SJSA1 (cell line): Measurements from ENCODE around the gene TBC1D2. TPM values are rescaled to one million over a fixed set of nuclear protein-coding genes. Genes with fewer than 3 reads are reported as not detected.

Experiments
- DNase-seq, 2 experiments: peaks; one replicate each; pipeline ENCODE4 v3.0.0-alpha.2; 2015 to 2020; ENCODE audit warnings: low spot score in 2 of 2, low read depth in 1 of 2
- H3K27ac ChIP-seq: fragments of 250-450 bp; sonication (Bioruptor Pico); 2 replicates; pipeline ENCODE4 v1.5.1; 2020; ENCODE audit warnings: mild to moderate bottlenecking, moderate library complexity
- H3K27me3 ChIP-seq: fragments of 250-450 bp; sonication (Bioruptor Pico); replicated peaks from 2 replicates; pipeline ENCODE4 v1.5.1; 2020; ENCODE audit warnings: mild to moderate bottlenecking, moderate library complexity
- H3K36me3 ChIP-seq: fragments of 250-450 bp; sonication (Bioruptor Pico); 2 replicates; pipeline ENCODE4 v1.5.1; 2020; ENCODE audit warnings: mild to moderate bottlenecking
- H3K4me1 ChIP-seq: fragments of 250-450 bp; sonication (Bioruptor Pico); replicated peaks from 2 replicates; pipeline ENCODE4 v1.6.1; 2021; ENCODE audit warnings: mild to moderate bottlenecking
- H3K4me3 ChIP-seq: fragments of 250-450 bp; sonication (Bioruptor Pico); 2 replicates; pipeline ENCODE4 v1.5.1; 2020; ENCODE audit warnings: mild to moderate bottlenecking
- H3K9me3 ChIP-seq: fragments of 250-450 bp; sonication (Bioruptor Pico); replicated peaks from 2 replicates; pipeline ENCODE4 v1.5.1; 2020; ENCODE audit warnings: mild to moderate bottlenecking
- total RNA-seq: library from RNA; depleted of rRNA; stranded (reverse); fragments of >200 nt; shearing (Covaris generic); gene quantifications from 2 replicates; pipeline ENCODE4 v1.2.3, GENCODE V29; 2014

Gene TBC1D2
- total RNA-seq, 1 experiment from 2014 or later, result 4.4 TPM

DNA sequence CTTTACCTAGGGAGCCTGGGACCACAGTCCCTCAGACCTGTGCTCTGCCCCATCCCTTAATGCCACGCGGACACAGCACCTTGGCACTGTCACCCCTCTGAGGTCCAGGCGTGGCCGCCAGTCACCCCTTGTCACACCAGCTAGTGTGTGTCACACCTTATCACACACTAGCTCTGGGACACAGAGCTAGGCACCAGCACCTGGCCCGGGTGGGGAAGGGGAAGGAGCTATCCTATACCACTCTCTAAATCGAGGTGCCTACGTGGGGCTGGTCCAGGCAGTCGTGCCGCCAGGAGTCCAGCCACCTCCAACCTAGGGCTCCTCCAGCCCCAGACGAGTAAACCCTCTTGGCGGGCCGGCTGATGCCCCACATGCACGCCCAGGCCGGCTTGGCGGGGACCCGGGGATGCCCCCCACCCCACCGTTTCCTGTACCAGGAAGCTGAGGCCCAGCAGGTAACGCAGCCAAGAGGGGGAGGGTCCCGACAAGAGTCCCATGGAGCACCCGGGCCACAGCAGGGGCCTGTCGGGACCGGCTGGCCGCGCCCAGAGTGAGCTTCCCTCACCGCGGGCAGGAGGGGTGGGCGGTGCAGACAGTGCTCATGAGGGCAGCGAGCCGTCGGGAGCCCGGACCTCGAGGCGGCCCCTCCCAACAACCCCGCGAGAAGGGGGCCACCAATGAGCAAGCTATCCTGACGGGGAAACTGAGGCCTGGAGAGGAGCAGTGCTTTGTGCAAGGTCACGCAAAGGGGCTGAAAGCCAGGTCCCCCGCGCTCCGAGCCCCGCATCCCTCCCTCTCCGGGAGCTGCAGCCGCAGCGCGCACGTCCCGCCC, 63.6 kb downstream of the TBC1D2 start:
- Histone ChIP-seq H3K9me3 (no peaks in the 10 kb centered on the region), H3K27ac (no peak overlapping the region), H3K36me3 (no peaks in the 10 kb centered on the region), H3K4me3 (peak overlapping the region; percentile 57), H3K4me1 (peaks cover 9% of the 10 kb centered on the region), H3K27me3 (no peaks in the 10 kb centered on the region; the same call in 1 of the 2 replicates)
- DNase-seq, result no peak

DNA sequence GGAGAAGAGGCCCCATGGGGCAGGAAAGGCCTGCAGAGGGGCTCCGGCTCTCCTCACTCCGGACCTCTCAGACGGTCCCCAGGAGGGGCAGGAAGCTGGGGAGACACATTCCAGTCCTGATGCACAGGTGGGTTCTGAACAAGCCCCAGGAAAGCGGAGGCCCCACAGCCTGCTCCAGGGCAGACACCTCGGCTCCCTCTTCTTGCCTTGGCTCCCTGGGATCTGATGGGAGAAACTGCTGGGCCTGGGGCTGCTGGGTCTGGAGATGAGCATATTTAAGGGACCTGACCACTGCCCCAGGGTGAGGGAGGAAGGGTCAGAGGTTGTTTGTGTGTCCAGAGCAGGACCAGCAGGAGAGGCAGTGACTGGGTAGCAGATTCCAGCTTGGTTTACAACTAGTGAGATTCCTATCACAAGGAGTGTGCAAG, 64.3 kb downstream of the TBC1D2 start:
- Histone ChIP-seq H3K36me3 (no peaks in the 10 kb centered on the region), H3K4me1 (peaks cover 9% of the 10 kb centered on the region), H3K27ac (no peak overlapping the region), H3K27me3 (no peaks in the 10 kb centered on the region; the same call in 1 of the 2 replicates), H3K9me3 (no peaks in the 10 kb centered on the region), H3K4me3 (no peak overlapping the region)
- no peak for DNase-seq

DNA sequence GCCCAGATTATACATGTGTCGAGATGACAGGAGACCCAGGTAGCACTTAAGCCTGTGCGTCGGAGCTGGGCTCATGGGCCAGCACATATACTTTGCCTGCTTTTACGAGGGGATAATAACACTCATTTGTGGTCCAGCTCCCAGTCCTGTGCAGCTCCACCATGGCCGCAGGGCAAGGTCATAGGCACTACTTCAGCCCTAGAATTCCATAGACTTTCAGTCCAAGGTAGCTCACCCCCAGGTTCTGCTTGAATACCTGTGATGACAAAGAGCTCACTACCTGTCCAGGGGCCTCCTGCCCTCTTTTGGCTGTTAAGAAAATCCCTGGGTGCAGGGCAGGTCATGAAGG, 64.7 kb downstream of the TBC1D2 start:
- Histone ChIP-seq H3K27ac (no peak overlapping the region), H3K9me3 (no peaks in the 10 kb centered on the region), H3K36me3 (no peaks in the 10 kb centered on the region), H3K4me3 (no peak overlapping the region), H3K4me1 (peaks cover 9% of the 10 kb centered on the region), H3K27me3 (no peaks in the 10 kb centered on the region; the same call in 1 of the 2 replicates)
- DNase-seq, result no peak

DNA sequence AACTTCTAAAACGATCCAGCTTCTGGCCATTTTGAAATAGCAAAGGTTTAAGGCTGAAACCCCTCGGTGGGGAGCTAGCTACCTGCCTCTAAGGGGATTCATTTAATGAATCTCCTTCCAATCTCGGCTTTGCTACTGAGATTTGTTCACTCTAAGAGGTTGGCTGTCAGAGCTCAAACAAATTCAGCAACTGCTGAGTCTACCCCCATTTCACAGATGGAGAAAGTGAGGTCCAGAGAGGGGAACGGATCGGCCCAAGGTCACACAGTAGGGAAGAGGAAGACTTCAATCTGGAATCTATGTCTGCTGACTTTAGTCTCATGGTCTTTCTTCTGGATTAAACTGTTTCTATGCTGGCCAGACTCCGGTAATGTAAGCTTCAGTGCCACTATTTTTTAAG, 66.0 kb downstream of the TBC1D2 start:
- DNase-seq, result no peak
- no peaks in the 10 kb centered on the region for H3K36me3 ChIP-seq
- H3K27ac ChIP-seq, result no peak overlapping the region
- H3K4me3 ChIP-seq, result no peak overlapping the region
- H3K4me1 ChIP-seq, result peaks cover 9% of the 10 kb centered on the region
- H3K27me3 ChIP-seq, result no peaks in the 10 kb centered on the region; the same call in 1 of the 2 replicates
- no peaks in the 10 kb centered on the region for H3K9me3 ChIP-seq

DNA sequence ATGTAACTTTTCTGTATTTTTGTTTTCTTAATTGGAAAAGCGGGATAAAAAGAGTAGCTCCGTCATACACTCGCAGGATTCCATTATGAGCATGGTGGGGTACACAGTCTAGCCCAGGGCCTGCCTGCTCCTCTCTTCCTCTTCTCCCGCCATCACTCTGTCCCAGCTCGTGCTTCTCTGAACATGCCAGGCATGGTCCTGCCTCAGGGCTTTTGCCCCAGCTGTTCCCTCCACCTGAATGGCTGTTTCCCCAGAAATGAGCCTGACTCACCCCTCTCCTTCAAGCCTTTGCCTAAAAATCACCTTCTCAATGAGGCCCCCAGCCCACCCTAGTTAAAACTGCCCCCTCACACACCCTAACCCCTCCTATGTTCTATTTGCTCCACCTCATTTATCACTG, 67.5 kb downstream of the TBC1D2 start:
- no peak overlapping the region for H3K4me3 ChIP-seq
- H3K27ac ChIP-seq, result no peak overlapping the region
- no peaks in the 10 kb centered on the region for H3K9me3 ChIP-seq
- peaks cover 5% of the 10 kb centered on the region for H3K4me1 ChIP-seq
- H3K36me3 ChIP-seq, result no peaks in the 10 kb centered on the region
- DNase-seq, result no peak
- H3K27me3 ChIP-seq, result no peaks in the 10 kb centered on the region; the same call in 1 of the 2 replicates

DNA sequence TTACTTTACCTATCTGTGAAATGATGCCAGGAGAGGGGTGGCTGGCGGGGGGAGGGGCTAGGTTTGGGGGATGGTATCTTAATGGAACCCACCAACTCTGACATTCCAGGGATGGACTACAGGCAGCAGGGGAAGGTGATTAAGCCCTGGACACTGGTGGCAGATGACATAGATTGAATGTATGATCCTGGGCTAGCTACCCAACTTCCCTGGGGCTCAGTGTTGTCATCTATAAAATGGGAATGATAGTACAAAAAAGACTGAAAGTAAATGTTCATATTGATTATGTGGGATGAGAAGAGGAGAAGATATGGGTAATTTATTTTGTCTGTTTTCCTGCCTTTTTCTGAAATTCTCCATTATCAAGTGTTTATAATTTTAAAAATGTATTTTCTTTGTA, 69.2 kb downstream of the TBC1D2 start:
- H3K27ac ChIP-seq, result no peak overlapping the region
- no peaks in the 10 kb centered on the region for H3K36me3 ChIP-seq
- H3K9me3 ChIP-seq, result no peaks in the 10 kb centered on the region
- no peaks in the 10 kb centered on the region for H3K4me1 ChIP-seq
- DNase-seq, result no peak
- no peaks in the 10 kb centered on the region for H3K27me3 ChIP-seq
- H3K4me3 ChIP-seq, result no peak overlapping the region

DNA sequence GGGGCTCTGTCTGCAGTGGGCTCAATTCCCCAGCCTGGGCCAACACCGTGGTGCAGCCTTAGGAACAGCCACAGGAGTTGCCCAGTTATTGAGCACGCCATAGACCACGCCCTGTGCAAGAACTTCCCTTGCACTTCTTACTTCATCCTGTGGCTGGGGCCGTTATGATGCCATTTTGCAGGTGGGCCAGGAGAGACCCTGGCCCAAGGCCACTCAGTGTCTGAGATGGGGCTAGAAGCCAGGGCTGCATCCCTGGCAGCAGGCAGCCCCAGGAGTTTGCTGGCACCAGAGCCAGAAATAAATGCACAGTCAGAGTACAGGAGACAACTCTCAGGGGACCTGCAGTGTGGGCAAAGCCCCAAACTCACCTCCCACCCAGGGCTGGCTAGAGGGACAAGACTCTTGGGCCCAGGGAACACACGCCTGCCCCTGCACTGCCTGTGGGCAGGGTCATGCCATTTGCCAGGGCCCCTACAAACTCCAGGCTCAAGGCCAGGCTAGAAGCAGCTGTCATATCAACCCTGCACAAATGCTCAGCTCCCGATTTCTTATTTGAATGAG, 69.8 kb downstream of the TBC1D2 start:
- no peak for DNase-seq
- H3K27ac ChIP-seq, result no peak overlapping the region
- H3K27me3 ChIP-seq, result no peaks in the 10 kb centered on the region
- H3K36me3 ChIP-seq, result no peaks in the 10 kb centered on the region
- H3K4me1 ChIP-seq, result no peaks in the 10 kb centered on the region
- H3K4me3 ChIP-seq, result no peak overlapping the region
- H3K9me3 ChIP-seq, result no peaks in the 10 kb centered on the region

DNA sequence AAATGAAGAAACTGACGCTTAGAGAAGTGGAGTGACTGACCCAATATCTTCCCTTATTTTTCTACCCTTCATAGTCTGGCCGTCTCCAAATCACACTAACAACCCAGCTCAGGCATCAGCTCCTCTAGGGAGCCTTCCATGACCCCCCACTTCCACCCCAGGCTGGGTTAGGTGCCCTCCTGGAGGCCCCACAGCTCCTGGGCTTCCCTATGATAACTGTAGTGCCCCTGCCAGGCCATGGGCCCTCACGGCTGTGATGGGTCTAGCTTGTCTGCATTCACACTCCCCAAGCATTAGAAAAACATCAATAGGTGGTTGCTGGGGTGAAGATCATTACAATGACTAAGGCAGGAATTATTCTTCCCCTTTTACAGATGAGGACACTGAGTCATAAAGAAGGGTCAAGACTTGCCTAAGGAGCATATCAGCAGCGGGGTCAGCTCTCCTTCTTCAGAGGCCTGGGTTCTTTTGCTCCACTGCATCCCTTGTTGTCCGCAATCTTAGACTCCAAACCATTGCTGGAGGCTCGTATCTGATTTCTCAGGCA, 70.4 kb downstream of the TBC1D2 start:
- Histone ChIP-seq H3K27ac (no peak overlapping the region), H3K4me3 (no peak overlapping the region), H3K36me3 (no peaks in the 10 kb centered on the region), H3K4me1 (no peaks in the 10 kb centered on the region), H3K9me3 (no peaks in the 10 kb centered on the region), H3K27me3 (no peaks in the 10 kb centered on the region)
- no peak for DNase-seq

DNA sequence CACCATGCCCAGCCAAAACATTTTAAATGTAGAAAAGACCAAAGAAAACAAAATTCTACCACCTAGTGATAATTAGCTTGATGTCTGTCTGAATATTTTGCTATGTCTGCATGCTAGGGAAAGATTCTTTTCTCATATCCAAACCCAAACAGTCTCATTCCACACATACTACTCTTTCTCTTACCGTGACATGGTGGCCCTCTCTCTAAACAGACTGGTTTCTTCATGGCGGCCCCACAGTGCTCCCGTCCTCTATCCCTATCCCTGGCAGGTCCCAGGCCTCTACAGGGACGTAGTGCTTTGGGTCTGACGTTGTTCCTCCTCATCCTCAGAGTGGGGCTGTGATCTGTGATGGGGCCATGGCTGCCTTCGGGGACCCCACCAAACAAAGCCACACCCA, 71.1 kb downstream of the TBC1D2 start:
- H3K4me3 ChIP-seq, result no peak overlapping the region
- H3K9me3 ChIP-seq, result no peaks in the 10 kb centered on the region
- no peaks in the 10 kb centered on the region for H3K4me1 ChIP-seq
- H3K27me3 ChIP-seq, result no peaks in the 10 kb centered on the region
- no peaks in the 10 kb centered on the region for H3K36me3 ChIP-seq
- no peak overlapping the region for H3K27ac ChIP-seq
- no peak for DNase-seq

DNA sequence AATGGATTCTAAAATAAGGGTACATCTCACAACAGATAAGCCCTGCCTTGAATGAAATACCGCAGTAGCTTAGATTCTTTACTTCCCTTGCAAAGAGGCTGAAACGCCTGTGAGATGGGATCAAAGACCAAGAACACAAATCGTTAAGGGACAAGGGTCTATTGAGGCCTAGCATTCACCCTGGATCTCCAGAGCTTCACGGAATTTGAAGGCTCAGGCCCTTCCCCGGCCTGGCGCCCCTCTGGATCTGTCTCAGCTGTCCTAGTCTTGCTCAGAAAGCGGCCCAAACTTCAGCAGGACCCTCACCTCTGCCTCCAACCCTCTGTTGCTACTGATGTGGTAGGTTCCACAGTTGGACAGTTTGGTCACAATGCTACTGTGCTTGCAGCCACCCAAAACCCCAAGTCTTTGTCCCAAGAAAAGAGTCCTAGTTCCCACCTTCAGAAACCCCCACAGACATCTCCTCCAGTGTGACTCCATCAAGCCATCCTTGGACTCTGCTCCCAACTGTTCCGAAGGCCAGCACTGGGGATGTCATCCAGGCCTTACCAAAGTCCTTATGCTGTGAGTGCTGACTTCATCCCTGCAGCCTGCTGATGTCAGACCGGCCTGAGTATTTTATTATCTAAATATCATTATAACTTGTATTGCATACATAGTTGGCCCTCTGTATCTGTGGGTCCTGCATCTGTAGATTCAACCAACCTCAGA, 72.4 kb downstream of the TBC1D2 start:
- Histone ChIP-seq H3K27me3 (no peaks in the 10 kb centered on the region), H3K36me3 (no peaks in the 10 kb centered on the region), H3K9me3 (no peaks in the 10 kb centered on the region), H3K4me3 (no peak overlapping the region), H3K4me1 (no peaks in the 10 kb centered on the region), H3K27ac (no peak overlapping the region)
- no peak for DNase-seq

DNA sequence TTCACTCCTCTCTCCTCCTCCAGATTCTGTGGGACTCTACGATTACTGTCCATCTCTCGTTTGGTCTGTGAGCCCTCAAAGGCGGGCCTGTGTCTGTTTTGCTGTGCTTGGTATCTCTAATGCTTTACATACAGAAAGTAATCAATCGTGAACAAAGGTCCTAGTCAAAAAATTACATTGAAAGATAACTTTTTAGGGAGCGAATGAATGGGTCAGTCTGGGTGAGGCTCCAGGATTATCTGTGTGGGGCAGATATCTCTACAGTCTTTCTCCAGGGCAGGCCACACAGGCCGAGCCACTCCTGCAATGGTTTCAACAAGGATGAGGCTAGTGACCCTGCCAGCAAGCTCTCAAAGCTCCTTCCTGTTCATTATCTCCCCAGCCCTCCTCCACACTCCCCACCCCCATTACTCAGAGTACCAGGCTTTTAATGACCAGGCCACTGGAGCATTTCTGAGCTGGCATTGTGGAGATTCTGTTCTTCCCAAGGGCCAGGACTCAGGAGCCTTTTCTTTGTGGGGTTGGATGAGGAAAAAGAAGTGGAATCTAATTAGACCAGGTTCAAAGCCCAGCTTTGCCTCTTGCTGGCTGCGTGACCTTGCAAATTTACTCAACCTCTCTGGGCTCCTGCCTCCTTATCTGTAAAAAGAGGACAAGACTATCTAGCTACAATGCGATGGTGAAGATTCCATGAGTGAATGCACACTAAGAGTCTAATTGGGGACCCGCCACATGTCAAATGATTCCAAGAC, 73.2 kb downstream of the TBC1D2 start:
- H3K4me1 ChIP-seq, result no peaks in the 10 kb centered on the region
- DNase-seq, result no peak
- H3K4me3 ChIP-seq, result no peak overlapping the region
- H3K27ac ChIP-seq, result no peak overlapping the region
- no peaks in the 10 kb centered on the region for H3K9me3 ChIP-seq
- no peaks in the 10 kb centered on the region for H3K27me3 ChIP-seq
- no peaks in the 10 kb centered on the region for H3K36me3 ChIP-seq

DNA sequence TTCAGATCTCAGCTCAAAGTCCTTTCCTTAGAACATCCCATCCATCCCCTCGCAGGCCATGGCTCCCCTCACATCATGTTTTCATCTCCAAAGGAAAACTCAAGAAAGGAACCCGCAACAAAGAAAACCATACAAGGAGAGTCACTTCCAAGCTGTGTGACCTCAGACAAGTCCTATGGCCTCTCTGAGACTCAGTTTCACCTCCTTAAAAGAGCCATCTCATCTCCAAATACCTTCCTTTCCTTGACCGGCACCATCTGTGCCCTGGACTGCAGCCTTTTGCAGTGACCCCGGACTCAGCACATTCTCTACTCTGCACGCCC, 73.7 kb downstream of the TBC1D2 start:
- Histone ChIP-seq H3K27ac (no peak overlapping the region), H3K4me1 (no peaks in the 10 kb centered on the region), H3K4me3 (no peak overlapping the region), H3K36me3 (no peaks in the 10 kb centered on the region), H3K9me3 (no peaks in the 10 kb centered on the region), H3K27me3 (no peaks in the 10 kb centered on the region)
- no peak for DNase-seq

DNA sequence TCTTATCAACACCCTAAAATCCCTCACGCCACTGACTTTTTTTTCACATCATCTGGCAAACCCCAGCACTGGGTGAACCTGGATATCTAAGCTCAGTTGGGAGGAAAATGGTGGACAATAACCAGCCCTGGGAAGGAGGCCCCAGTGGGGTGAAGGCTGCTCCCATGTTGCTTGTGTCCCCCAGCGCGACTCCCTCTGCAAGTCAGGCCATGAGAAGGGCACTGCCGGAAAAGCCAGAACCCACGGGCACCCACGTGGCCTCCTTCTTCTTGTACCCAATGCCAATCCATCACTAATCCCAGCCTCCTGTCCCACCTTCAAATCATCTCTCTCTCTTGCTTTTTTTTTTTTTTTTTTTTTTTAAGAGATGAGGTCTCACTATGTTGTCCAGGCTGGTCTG, 74.5 kb downstream of the TBC1D2 start:
- DNase-seq, result no peak
- Histone ChIP-seq H3K4me3 (no peak overlapping the region), H3K4me1 (no peaks in the 10 kb centered on the region), H3K27me3 (no peaks in the 10 kb centered on the region), H3K9me3 (no peaks in the 10 kb centered on the region), H3K36me3 (no peaks in the 10 kb centered on the region), H3K27ac (no peak overlapping the region)
